A673 (cell line): ENCODE results near the gene PCDHGA4. TPM values are rescaled to one million over a fixed set of nuclear protein-coding genes. Genes with fewer than 3 reads are reported as not detected.

Experiments
- BruUV-seq: library from RNA; stranded (reverse); fragments of 400-500 nt; replicated peaks from 2 replicates; lab custom pipeline; 2021; lab: Mats Ljungman, UMichigan
- CTCF ChIA-PET: fragments of 300-600 bp; sonication (Branson Sonifier 250); formaldehyde crosslinking; loops from one replicate; lab custom pipeline; 2022; ENCODE audit warnings: antibody characterized with exemption; lab: Charles Lee
- POLR2A ChIA-PET: fragments of 300-600 bp; sonication (Branson Sonifier 250); formaldehyde crosslinking; loops from one replicate; lab custom pipeline; 2022; ENCODE audit warnings: antibody characterized with exemption; ENCODE audit not compliant: low non-redundant PET; lab: Charles Lee
- DNase-seq: peaks from one replicate; pipeline ENCODE4 v3.0.0-alpha.2; 2015; ENCODE audit warnings: low spot score
- H3K27ac ChIP-seq: fragments of 200-600 bp; sonication (generic); 2 replicates; pipeline ENCODE4 v1.5.1; 2016; ENCODE audit warnings: mixed run types, low read depth, mild to moderate bottlenecking, mixed read lengths, antibody characterized with exemption, low read length; ENCODE audit not compliant: poor library complexity, severe bottlenecking
- H3K27me3 ChIP-seq: fragments of 200-600 bp; sonication (generic); replicated peaks from 2 replicates; pipeline ENCODE4 v1.6.1; 2017; ENCODE audit warnings: mixed run types, low read depth, mild to moderate bottlenecking, mixed read lengths, antibody characterized with exemption, low read length; ENCODE audit not compliant: insufficient read depth, poor library complexity
- H3K36me3 ChIP-seq: fragments of 200-600 bp; sonication (generic); 2 replicates; pipeline ENCODE4 v1.6.1; 2016; ENCODE audit warnings: mixed run types, mild to moderate bottlenecking, mixed read lengths, antibody characterized with exemption, low read length; ENCODE audit not compliant: insufficient read depth, poor library complexity, severe bottlenecking
- H3K4me1 ChIP-seq: fragments of 200-600 bp; sonication (generic); 2 replicates; pipeline ENCODE4 v1.6.1; 2017; ENCODE audit warnings: mixed run types, mild to moderate bottlenecking, mixed read lengths, antibody characterized with exemption, low read length; ENCODE audit not compliant: insufficient read depth, poor library complexity, severe bottlenecking
- H3K4me3 ChIP-seq: fragments of 200-600 bp; sonication (generic); 2 replicates; pipeline ENCODE4 v1.5.1; 2016; ENCODE audit warnings: low read depth, mixed run types, mild to moderate bottlenecking, mixed read lengths, low read length; ENCODE audit not compliant: poor library complexity, severe bottlenecking
- H3K9me3 ChIP-seq: fragments of 200-600 bp; sonication (generic); 2 replicates; pipeline ENCODE4 v1.6.1; 2016; ENCODE audit warnings: mixed run types, low read depth, mild to moderate bottlenecking, mixed read lengths, antibody characterized with exemption, low read length; ENCODE audit not compliant: poor library complexity, severe bottlenecking
- CTCF ChIP-seq: fragments of 300-800, 200-600 bp; sonication (generic); conservative IDR thresholded peaks from 2 replicates; pipeline ENCODE4 v1.5.1; 2017; ENCODE audit warnings: low read depth, mild to moderate bottlenecking, antibody characterized with exemption, low read length, moderate library complexity, mixed read lengths
- EZH2 ChIP-seq: fragments of 200-600 bp; sonication (generic); IDR thresholded peaks from 2 replicates; pipeline ENCODE4 v1.6.1; 2017; ENCODE audit warnings: borderline replicate concordance, low read depth, mild to moderate bottlenecking, mixed read lengths, antibody characterized with exemption, low read length; ENCODE audit not compliant: poor library complexity, severe bottlenecking
- intact Hi-C: fragments of 100-400 bp; cut with micrococcal nuclease; formaldehyde crosslinking; loops from one replicate; pipeline ENCODE4 v1.10.0; 2022; ENCODE audit not compliant: unreplicated experiment
- total RNA-seq: library from RNA; stranded (reverse); gene quantifications from 2 replicates; pipeline ENCODE4 v1.2.3, GENCODE V29; 2021

PCDHGA4 gene
- total RNA-seq, 1 experiment from 2014 or later: 3.5 TPM

- intact Hi-C loops: no loop called here
- ChIA-PET POLR2A (no interaction called here), CTCF (no interaction called here)
- Histone ChIP-seq H3K36me3 (no peaks in the 10 kb centered on the region), H3K27me3 (no peaks in the 10 kb centered on the region), H3K4me3 (no peak overlapping the region), H3K27ac (no peak overlapping the region), H3K4me1 (no peaks in the 10 kb centered on the region), H3K9me3 (peaks cover 45% of the 10 kb centered on the region)
- no TSS peak for BruUV-seq
- DNase-seq: no peak
- TF ChIP-seq CTCF: no peak
- no peak for TF ChIP-seq EZH2
These were observed 2.1 kb downstream of the PCDHGA4 start for GRCh38 chr5:141356950-141357349.

GRCh38 chr5:141359790-141360426, 5.1 kb downstream of the PCDHGA4 start, which contains the start of gene PCDHGB2:
TSS of gene PCDHGB2 (plus strand) at chr5:141359994. CDS start at chr5:141360136, 142 bp downstream.
- no peaks in the 10 kb centered on the region for H3K36me3 ChIP-seq
- peak; percentile 67 for DNase-seq
- TF ChIP-seq CTCF: peak; percentile 59
- no peak for TF ChIP-seq EZH2
- no peaks in the 10 kb centered on the region for H3K4me1 ChIP-seq
- TSS peak; percentile 55 for BruUV-seq
- H3K27me3 ChIP-seq: no peaks in the 10 kb centered on the region
- no peak within 1 kb of the TSS for H3K4me3 ChIP-seq
- POLR2A ChIA-PET: no interaction called here
- no peak within 1 kb of the TSS for H3K27ac ChIP-seq
- H3K9me3 ChIP-seq: peaks cover 47% of the 10 kb centered on the region
- intact Hi-C loops: no loop called here
- CTCF ChIA-PET: interaction anchor here (1.1 kb wide), 1 partner anchor 39 kb away, joined by 3 read pairs; the partner anchor contains the start of gene TAF7

GRCh38 chr5:141360685-141361084, 5.9 kb downstream of the PCDHGA4 start:
- ChIA-PET CTCF (no interaction called here), POLR2A (no interaction called here)
- peaks cover 47% of the 10 kb centered on the region for H3K9me3 ChIP-seq
- H3K36me3 ChIP-seq: no peaks in the 10 kb centered on the region
- no TSS peak for BruUV-seq
- intact Hi-C loops: no loop called here
- no peaks in the 10 kb centered on the region for H3K4me1 ChIP-seq
- no peaks in the 10 kb centered on the region for H3K27me3 ChIP-seq
- no peak overlapping the region for H3K4me3 ChIP-seq
- TF ChIP-seq EZH2 (no peak), CTCF (no peak)
- DNase-seq: no peak
- H3K27ac ChIP-seq: no peak overlapping the region
